ENCODE data around the gene THSD4. TPM values are rescaled to one million over a fixed set of nuclear protein-coding genes. Genes with fewer than 3 reads are reported as not detected.

Gene THSD4
- total RNA-seq, 2 experiments from 2014 or later = not detected

DNA sequence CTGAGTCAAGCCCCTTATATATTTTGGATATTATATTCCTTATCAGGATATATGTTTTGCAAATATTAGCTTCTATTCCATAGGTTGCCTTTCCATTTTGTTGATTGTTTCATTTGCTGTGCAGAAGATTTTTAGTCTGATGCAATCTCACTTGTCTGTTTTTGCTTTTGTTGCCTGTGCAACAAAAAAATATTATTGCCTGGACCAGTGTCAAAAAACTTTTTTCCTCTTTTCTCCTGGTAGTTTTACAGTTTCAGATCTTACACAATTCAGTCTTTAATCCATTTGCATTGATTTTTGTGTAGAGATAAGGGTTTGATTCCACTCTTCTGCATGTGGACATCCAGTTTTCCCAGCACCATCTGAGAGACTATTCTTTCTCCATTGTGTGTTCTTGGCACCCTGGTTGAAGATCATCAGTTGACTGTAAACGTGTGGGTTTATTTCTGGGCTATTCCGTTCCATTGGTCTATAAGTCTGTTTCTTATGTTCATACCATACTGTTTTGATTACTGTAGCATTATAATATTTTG, 466.2 kb downstream of the THSD4 start:
- H3K9me3 Mint-ChIP-seq = peaks cover 6% of the 10 kb centered on the region
- peaks cover 19% of the 10 kb centered on the region for H3K27me3 Mint-ChIP-seq
- no peak for DNase-seq
- no peak overlapping the region for H3K4me3 Mint-ChIP-seq
- intact Hi-C loops (cut with DNase I, micrococcal nuclease) = no loop called here
- no peak overlapping the region for H3K4me3 ChIP-seq (ENCODE audit: low read length)
- H3K36me3 Mint-ChIP-seq (ENCODE audit: low read depth) = peaks cover 4% of the 10 kb centered on the region
- CTCF ChIA-PET = no interaction called here
- H3K27ac Mint-ChIP-seq = no peak overlapping the region
- no peak overlapping the region for H3K27ac ChIP-seq (ENCODE audit: low read depth in 1 of 2, low read length in 2 of 2)
- no peaks in the 10 kb centered on the region for H3K4me1 ChIP-seq (ENCODE audit: insufficient read depth, low read length)
- TF ChIP-seq, protein P1, sequence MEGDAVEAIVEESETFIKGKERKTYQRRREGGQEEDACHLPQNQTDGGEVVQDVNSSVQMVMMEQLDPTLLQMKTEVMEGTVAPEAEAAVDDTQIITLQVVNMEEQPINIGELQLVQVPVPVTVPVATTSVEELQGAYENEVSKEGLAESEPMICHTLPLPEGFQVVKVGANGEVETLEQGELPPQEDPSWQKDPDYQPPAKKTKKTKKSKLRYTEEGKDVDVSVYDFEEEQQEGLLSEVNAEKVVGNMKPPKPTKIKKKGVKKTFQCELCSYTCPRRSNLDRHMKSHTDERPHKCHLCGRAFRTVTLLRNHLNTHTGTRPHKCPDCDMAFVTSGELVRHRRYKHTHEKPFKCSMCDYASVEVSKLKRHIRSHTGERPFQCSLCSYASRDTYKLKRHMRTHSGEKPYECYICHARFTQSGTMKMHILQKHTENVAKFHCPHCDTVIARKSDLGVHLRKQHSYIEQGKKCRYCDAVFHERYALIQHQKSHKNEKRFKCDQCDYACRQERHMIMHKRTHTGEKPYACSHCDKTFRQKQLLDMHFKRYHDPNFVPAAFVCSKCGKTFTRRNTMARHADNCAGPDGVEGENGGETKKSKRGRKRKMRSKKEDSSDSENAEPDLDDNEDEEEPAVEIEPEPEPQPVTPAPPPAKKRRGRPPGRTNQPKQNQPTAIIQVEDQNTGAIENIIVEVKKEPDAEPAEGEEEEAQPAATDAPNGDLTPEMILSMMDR (IDR thresholded peaks at IDR 0.05) = no peak
- ATAC-seq (ENCODE audit: poor library complexity) = no peak
- H3K9me3 ChIP-seq (ENCODE audit: control insufficient read depth in 1 of 2, insufficient read depth in 1 of 2, low read length in 2 of 2) = peaks cover 0 to 15% of the 10 kb centered on the region in 2 experiments
- no peaks in the 10 kb centered on the region for H3K36me3 ChIP-seq (ENCODE audit: insufficient read depth, low read length)
- H3K4me1 Mint-ChIP-seq (ENCODE audit: low read depth) = no peaks in the 10 kb centered on the region
- peaks cover 0 to 4% of the 10 kb centered on the region in 2 experiments for H3K27me3 ChIP-seq (ENCODE audit: control insufficient read depth in 1 of 2, insufficient read depth in 2 of 2, low read length in 2 of 2)
- POLR2A ChIA-PET = no interaction called here

DNA sequence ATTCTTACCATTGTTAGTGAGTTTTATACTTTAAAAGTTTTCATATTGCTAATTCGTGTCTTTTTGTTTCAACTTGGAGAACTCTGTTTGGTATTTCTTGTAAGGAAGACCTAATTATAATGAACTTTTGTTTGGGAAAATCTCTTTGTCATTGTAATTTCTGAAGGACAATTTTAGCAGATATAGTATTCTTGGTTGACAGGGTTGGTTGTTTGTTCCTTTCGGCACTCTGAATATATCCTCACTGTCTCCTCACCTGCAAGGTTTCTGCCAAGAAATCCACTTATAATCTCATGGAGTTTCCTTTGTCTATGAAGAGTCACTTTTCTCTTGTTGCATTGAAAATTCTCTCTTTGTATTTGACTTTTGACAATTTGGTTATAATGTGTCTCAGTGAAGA, 469.9 kb downstream of the THSD4 start:
- ChIA-PET CTCF (no interaction called here), POLR2A (no interaction called here)
- H3K9me3 ChIP-seq (ENCODE audit: control insufficient read depth in 1 of 2, insufficient read depth in 1 of 2, low read length in 2 of 2) = peaks cover 5 to 15% of the 10 kb centered on the region in 2 experiments
- Mint-ChIP-seq H3K27me3 (peaks cover 28% of the 10 kb centered on the region), H3K4me3 (no peak overlapping the region), H3K27ac (no peak overlapping the region), H3K9me3 (peaks cover 9% of the 10 kb centered on the region), H3K4me1 (ENCODE audit: low read depth) (no peaks in the 10 kb centered on the region), H3K36me3 (ENCODE audit: low read depth) (peaks cover 4% of the 10 kb centered on the region)
- no peak overlapping the region for H3K27ac ChIP-seq (ENCODE audit: low read depth in 1 of 2, low read length in 2 of 2)
- no peaks in the 10 kb centered on the region for H3K27me3 ChIP-seq (ENCODE audit: control insufficient read depth in 1 of 2, insufficient read depth in 2 of 2, low read length in 2 of 2)
- ATAC-seq (ENCODE audit: poor library complexity) = no peak
- intact Hi-C loops (cut with DNase I, micrococcal nuclease) = no loop called here
- no peaks in the 10 kb centered on the region for H3K4me1 ChIP-seq (ENCODE audit: insufficient read depth, low read length)
- no peaks in the 10 kb centered on the region for H3K36me3 ChIP-seq (ENCODE audit: insufficient read depth, low read length)
- TF ChIP-seq, protein P1 (IDR thresholded peaks at IDR 0.05) = no peak
- DNase-seq = no peak
- H3K4me3 ChIP-seq (ENCODE audit: low read length) = no peak overlapping the region

DNA sequence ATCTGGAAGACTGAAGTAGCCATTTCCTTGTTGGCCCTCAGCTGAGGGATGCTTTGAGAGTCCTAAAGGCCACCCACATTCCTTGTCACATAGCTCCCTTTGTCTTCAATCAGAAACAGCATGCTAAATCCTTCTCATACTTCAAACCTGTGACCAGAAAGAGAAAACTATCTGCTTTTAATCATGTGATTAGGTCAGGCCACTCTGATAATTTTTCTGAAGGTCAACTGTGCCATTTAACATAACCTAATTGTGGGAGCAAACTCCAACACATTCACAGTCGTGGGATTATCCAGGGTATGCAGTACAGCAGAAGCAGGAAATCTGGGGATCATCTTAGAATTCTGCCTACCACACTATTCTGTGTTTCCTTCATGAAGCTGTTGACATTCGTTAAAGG, 471.2 kb downstream of the THSD4 start:
- H3K4me1 Mint-ChIP-seq (ENCODE audit: low read depth) = no peaks in the 10 kb centered on the region
- no peak overlapping the region for H3K27ac Mint-ChIP-seq
- Histone ChIP-seq H3K27me3 (ENCODE audit: control insufficient read depth in 1 of 2, insufficient read depth in 2 of 2, low read length in 2 of 2) (no peaks in the 10 kb centered on the region), H3K4me3 (ENCODE audit: low read length) (no peak overlapping the region), H3K27ac (ENCODE audit: low read depth in 1 of 2, low read length in 2 of 2) (no peak overlapping the region), H3K36me3 (ENCODE audit: insufficient read depth, low read length) (no peaks in the 10 kb centered on the region), H3K4me1 (ENCODE audit: insufficient read depth, low read length) (no peaks in the 10 kb centered on the region), H3K9me3 (ENCODE audit: control insufficient read depth in 1 of 2, insufficient read depth in 1 of 2, low read length in 2 of 2) (peaks cover 5 to 15% of the 10 kb centered on the region in 2 experiments)
- peaks cover 4% of the 10 kb centered on the region for H3K36me3 Mint-ChIP-seq (ENCODE audit: low read depth)
- peaks cover 27% of the 10 kb centered on the region for H3K27me3 Mint-ChIP-seq
- CTCF ChIA-PET = no interaction called here
- peaks cover 9% of the 10 kb centered on the region for H3K9me3 Mint-ChIP-seq
- ATAC-seq (ENCODE audit: poor library complexity) (no peak), DNase-seq (no peak)
- intact Hi-C loops (cut with DNase I, micrococcal nuclease) = no loop called here
- H3K4me3 Mint-ChIP-seq = no peak overlapping the region
- TF ChIP-seq, protein P1 (IDR thresholded peaks at IDR 0.05) = no peak
- POLR2A ChIA-PET = no interaction called here

Measured in CD4-positive, alpha-beta T cell (primary cell).